Neuron (in vitro differentiated cells): ENCODE data around the gene C16orf96.
"Not testable (repeated sequence)": the region's sequence is repeated elsewhere in the genome, so short reads cannot be mapped to it uniquely, and the experiment has no call there.

Source experiments
- H2AFZ ChIP-seq: one replicate; pipeline ENCODE4 v1.6.1; 2013; ENCODE audit warnings: low read depth, mild to moderate bottlenecking, inconsistent platforms, low read length, moderate library complexity
- H3K27me3 ChIP-seq: one replicate; pipeline ENCODE4 v1.6.1; 2013; ENCODE audit warnings: low read length; ENCODE audit not compliant: insufficient read depth
- H3K36me3 ChIP-seq: one replicate; pipeline ENCODE4 v1.6.1; 2013; ENCODE audit warnings: low read length; ENCODE audit not compliant: insufficient read depth
- H3K4me1 ChIP-seq: one replicate; pipeline ENCODE4 v1.6.1; 2013; ENCODE audit warnings: low read length; ENCODE audit not compliant: insufficient read depth
- H3K4me3 ChIP-seq: 2 replicates; pipeline ENCODE4 v1.5.1; 2013; ENCODE audit warnings: mild to moderate bottlenecking, low read length, moderate library complexity
- H3K9me3 ChIP-seq: one replicate; pipeline ENCODE4 v1.6.1; 2013; ENCODE audit warnings: low read length

The C16orf96 gene

GRCh38 chr16:4557973-4558372 lies 1.8 kb downstream of the C16orf96 start:
- H3K4me1 ChIP-seq = peaks cover 14% of the 10 kb centered on the region
- H3K4me3 ChIP-seq = no peak overlapping the region
- H2AFZ ChIP-seq = no peak overlapping the region
- H3K27me3 ChIP-seq = no peaks in the 10 kb centered on the region
- H3K36me3 ChIP-seq = no peaks in the 10 kb centered on the region
- no peaks in the 10 kb centered on the region for H3K9me3 ChIP-seq

DNA sequence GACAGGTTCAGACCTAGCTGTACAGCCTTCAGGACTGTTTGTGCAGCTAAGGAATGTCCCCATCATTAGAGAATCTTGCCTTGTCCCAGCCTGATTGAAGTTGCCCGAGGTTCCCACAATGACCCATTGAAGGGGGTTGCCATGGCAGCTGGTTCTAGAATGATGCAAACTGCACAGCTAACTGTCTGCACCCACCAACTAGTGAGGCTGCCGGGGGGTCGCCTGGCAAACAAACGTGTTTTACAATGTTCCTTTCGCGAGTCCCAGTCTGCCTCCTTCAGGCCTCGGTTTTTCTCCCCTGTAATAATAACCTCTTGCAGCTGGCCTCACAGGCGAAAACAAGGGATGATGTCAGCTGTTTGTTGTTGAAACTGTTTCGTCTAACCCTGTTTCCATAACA lies 5.5 kb downstream of the C16orf96 start:
- Histone ChIP-seq H2AFZ (peak overlapping the region; percentile 1), H3K4me3 (no peak overlapping the region), H3K36me3 (no peaks in the 10 kb centered on the region), H3K9me3 (no peaks in the 10 kb centered on the region), H3K4me1 (peaks cover 14% of the 10 kb centered on the region), H3K27me3 (no peaks in the 10 kb centered on the region)

DNA sequence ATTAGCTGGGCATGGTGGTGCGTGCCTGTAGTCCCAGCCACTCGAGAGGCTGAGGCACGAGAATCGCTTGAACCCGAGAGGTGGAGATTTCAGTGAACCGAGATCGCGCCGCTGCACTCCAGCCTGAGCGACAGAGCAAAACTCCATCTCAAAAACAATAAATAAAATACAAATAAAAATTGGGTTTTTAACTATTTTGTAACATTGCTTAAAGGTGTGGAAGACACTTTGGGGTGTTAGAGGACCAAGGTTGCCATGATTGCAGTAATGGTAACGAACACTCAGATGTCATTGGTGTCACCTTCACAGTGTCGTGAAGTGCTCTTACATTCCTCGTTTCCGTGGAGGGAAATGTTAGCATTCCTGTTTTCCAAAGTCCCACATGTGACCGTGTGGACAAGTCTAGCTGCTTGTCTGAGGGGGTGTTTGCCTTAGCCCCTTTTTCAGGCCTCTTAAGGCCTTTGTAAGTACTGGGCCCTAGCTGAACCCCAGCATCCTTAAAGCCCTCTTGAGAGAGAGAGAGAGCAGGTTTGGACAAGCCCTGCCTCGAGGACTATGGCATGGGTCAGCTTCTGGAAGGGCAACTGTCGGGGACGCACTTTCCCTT lies 8.6 kb downstream of the C16orf96 start:
- Histone ChIP-seq H3K9me3 (no peaks in the 10 kb centered on the region), H3K27me3 (no peaks in the 10 kb centered on the region), H2AFZ (no peak overlapping the region), H3K4me1 (peaks cover 14% of the 10 kb centered on the region), H3K36me3 (no peaks in the 10 kb centered on the region), H3K4me3 (no peak overlapping the region)

DNA sequence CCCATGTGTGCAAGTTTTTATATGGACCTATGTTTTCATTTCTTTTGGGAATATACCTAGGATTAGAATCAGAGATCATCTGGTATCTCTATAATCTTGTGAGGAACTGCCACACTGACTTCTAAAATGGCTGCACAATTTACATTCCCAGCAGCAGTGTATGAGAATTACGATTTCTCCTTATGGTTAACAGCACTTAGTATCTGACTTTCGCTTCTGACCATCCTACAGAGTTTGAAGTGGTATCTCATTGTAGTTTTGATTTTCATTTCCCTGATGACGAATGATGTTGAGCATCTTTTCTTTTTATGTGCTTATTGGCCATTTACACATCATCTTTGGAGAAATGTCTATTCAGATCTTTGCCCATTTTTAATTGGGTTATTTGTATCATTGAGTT lies 10.0 kb downstream of the C16orf96 start:
- Histone ChIP-seq H3K4me3 (no peak overlapping the region), H3K4me1 (peaks cover 16% of the 10 kb centered on the region), H3K27me3 (no peaks in the 10 kb centered on the region), H3K36me3 (no peaks in the 10 kb centered on the region), H2AFZ (no peak overlapping the region), H3K9me3 (no peaks in the 10 kb centered on the region)

- no peaks in the 10 kb centered on the region for H3K9me3 ChIP-seq
- H3K36me3 ChIP-seq = no peaks in the 10 kb centered on the region
- no peaks in the 10 kb centered on the region for H3K27me3 ChIP-seq
- no peak overlapping the region for H3K4me3 ChIP-seq
- H2AFZ ChIP-seq = no peak overlapping the region
- peaks cover 5% of the 10 kb centered on the region for H3K4me1 ChIP-seq
Observed at GRCh38 chr16:4570086-4570485, 13.9 kb downstream of the C16orf96 start.

- H2AFZ ChIP-seq = no peak overlapping the region
- peaks cover 5% of the 10 kb centered on the region for H3K4me1 ChIP-seq
- H3K4me3 ChIP-seq = no peak overlapping the region
- no peaks in the 10 kb centered on the region for H3K9me3 ChIP-seq
- H3K27me3 ChIP-seq = no peaks in the 10 kb centered on the region
- no peaks in the 10 kb centered on the region for H3K36me3 ChIP-seq
Observed at GRCh38 chr16:4570688-4571321, 14.7 kb downstream of the C16orf96 start.

DNA sequence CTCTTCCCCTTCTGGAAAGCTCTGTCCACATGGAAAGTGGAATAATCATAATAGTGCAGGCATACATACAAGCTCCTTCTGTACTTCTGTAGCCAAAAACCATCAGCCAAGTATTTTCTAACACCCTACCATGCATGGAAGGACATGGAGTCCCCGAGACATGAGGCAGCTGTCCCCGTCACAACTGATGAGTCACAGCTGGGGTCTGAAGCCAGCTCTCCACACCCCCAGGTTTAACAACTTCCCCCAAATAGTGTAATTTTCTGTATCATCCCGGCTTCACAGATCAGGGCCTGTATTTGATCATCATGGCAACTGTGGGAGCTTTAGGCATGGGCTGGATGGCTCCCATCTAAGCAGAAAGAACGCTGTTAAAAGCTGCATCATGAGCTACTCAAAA lies 16.6 kb downstream of the C16orf96 start:
- Histone ChIP-seq H2AFZ (no peak overlapping the region), H3K9me3 (no peaks in the 10 kb centered on the region), H3K36me3 (no peaks in the 10 kb centered on the region), H3K27me3 (no peaks in the 10 kb centered on the region), H3K4me1 (peaks cover 5% of the 10 kb centered on the region), H3K4me3 (no peak overlapping the region)

DNA sequence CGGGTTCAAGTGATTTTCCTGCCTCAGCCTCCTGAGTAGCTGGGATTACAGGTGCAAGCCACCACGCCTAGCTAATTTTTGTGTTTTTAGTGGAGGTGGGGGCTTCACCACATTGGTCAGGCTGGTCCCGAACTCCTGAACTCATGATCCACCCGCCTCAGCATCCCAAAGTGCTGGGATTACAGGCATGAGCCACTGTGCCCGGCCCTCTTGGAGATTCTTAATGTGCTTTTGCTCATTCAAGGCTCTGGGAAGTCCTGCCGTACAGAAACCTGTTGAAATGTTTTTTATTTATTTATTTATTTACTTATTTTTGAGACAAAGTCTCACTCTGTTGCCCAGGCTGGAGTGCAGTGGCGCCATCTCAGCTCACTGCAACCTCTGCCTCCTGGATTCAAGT lies 17.8 kb downstream of the C16orf96 start:
- H3K27me3 ChIP-seq, H3K9me3 ChIP-seq, H3K36me3 ChIP-seq, H3K4me1 ChIP-seq, H2AFZ ChIP-seq, H3K4me3 ChIP-seq: not testable (repeated sequence)

DNA sequence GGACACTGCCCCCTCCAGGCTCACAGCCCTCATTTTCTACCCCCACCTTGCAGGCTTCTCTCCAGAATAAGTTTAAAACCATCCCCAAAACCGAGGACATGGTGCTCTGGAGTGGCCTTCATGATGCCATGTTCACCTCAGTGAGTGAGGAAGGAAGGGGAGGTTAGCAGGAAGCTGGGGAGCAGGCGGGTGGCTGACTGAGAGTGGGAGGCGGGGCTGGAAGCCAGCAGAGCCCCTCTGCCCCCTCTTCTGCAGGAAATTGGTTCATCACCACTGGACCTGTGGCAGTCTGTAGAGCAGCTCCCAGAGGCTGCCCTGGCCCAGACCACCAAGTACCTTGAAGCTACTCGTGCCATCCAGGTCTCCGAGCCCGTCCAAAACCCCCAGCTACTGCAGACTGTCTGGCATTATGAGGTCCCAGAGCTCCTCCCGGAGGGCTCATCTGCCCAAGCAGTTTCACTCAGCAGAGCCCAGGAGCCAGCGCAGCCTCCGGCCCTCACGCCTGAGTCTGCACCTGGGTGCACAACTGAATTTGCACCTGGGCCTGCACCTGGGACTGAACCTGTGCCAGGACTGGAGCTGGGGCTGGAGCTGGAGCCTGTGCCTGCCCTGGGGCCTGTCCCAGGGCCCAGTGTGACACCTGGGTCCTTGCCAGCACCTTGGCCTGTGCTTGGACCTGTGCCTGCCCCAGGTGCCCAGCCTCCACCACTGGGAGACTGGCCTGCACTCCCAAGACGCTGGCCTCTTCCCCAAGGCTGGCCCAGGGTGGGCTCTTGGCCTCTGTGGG lies 19.0 kb downstream of the C16orf96 start:
- Histone ChIP-seq H3K36me3 (no peaks in the 10 kb centered on the region), H3K4me1 (peaks cover 5% of the 10 kb centered on the region), H3K9me3 (no peaks in the 10 kb centered on the region), H3K4me3 (no peak overlapping the region), H2AFZ (no peak overlapping the region), H3K27me3 (no peaks in the 10 kb centered on the region)

DNA sequence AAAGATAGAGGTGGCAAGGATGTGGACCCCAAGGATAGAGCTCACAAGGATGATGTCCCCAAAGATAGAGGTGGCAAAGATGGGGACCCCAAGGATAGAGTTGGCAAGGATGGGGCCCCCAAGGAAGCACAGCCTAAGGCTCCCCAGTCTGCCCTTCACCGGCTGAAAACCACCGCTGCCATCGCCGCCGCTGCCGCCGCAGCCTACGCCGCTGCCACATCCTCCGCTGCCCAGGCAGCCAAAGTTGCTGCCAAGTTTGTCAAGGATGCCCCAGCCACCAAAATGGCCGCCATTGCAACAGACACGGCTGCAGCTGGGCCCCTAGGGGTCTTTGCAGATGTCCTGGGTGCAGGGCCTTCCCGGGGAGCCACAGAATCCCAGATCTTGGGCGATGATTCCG lies 19.9 kb downstream of the C16orf96 start:
- Histone ChIP-seq H3K27me3 (no peaks in the 10 kb centered on the region), H3K9me3 (no peaks in the 10 kb centered on the region), H3K4me3 (no peak overlapping the region), H3K4me1 (no peaks in the 10 kb centered on the region), H2AFZ (no peak overlapping the region), H3K36me3 (no peaks in the 10 kb centered on the region)

DNA sequence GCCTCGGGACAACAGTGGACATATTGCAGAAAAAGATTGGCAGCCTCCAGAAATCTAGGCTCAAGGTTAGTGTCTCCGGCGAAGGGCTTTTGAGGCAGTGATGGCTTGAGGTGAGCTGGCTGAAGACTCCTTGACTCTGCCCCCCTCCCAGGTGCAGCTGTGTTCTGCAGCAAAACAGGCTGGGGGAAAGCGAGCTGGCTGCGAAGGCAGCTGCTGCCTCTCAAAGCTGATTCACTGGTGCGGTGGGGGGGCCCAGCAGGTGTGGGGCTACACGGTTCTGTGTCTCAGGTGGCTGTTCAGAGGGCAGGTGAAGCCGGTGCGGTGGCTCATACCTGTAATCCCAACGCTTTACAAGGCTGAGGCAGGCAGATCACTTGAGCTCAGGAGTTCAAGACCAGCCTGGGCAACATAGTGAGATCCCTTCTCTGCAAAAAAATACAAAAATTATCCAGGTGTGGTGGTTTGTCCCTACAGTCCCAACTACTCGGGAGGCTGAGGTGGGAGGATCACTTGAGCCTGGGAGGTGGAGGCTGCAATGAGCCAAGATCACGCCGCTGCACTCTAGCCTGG lies 22.9 kb downstream of the C16orf96 start:
- H2AFZ ChIP-seq = no peak overlapping the region
- no peaks in the 10 kb centered on the region for H3K4me1 ChIP-seq
- H3K4me3 ChIP-seq = no peak overlapping the region
- no peaks in the 10 kb centered on the region for H3K27me3 ChIP-seq
- no peaks in the 10 kb centered on the region for H3K36me3 ChIP-seq
- H3K9me3 ChIP-seq = no peaks in the 10 kb centered on the region

- Histone ChIP-seq H3K9me3 (no peaks in the 10 kb centered on the region), H2AFZ (no peak overlapping the region), H3K36me3 (no peaks in the 10 kb centered on the region), H3K4me3 (no peak overlapping the region), H3K4me1 (no peaks in the 10 kb centered on the region), H3K27me3 (no peaks in the 10 kb centered on the region)
Observed at GRCh38 chr16:4580250-4580649, 24.1 kb downstream of the C16orf96 start.

DNA sequence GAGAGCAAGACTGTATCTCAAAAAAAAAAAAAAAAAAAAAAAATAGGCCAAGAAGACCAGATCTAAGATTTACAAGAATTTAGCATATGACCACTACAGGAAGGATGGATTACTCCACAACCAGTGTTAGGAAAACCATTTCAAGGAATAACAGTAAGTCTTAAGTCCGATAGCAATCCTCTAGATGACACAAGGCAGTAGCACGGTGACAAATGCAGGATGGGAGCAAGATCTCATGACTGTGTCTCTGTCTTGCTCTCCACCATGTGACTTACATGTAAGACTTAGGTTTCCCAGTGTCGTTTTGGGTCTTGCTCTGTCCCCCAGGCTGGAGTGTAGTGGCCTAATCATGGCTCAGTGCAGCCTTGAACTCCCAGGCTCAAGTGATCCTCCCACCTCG lies 27.8 kb downstream of the C16orf96 start:
- no peak overlapping the region for H2AFZ ChIP-seq
- H3K4me3 ChIP-seq = no peak overlapping the region
- no peaks in the 10 kb centered on the region for H3K4me1 ChIP-seq
- H3K36me3 ChIP-seq = no peaks in the 10 kb centered on the region
- no peaks in the 10 kb centered on the region for H3K27me3 ChIP-seq
- no peaks in the 10 kb centered on the region for H3K9me3 ChIP-seq
